ENCODE measurements around the gene DND1.

GRCh38 chr5:140707812-140708211 lies 34.4 kb upstream of the DND1 start:
- TF ChIP-seq, protein P1, sequence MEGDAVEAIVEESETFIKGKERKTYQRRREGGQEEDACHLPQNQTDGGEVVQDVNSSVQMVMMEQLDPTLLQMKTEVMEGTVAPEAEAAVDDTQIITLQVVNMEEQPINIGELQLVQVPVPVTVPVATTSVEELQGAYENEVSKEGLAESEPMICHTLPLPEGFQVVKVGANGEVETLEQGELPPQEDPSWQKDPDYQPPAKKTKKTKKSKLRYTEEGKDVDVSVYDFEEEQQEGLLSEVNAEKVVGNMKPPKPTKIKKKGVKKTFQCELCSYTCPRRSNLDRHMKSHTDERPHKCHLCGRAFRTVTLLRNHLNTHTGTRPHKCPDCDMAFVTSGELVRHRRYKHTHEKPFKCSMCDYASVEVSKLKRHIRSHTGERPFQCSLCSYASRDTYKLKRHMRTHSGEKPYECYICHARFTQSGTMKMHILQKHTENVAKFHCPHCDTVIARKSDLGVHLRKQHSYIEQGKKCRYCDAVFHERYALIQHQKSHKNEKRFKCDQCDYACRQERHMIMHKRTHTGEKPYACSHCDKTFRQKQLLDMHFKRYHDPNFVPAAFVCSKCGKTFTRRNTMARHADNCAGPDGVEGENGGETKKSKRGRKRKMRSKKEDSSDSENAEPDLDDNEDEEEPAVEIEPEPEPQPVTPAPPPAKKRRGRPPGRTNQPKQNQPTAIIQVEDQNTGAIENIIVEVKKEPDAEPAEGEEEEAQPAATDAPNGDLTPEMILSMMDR (IDR thresholded peaks at IDR 0.05) = no peak
- no peak for TF ChIP-seq POLR2A (IDR thresholded peaks at IDR 0.05)
